Activated CD8-positive, alpha-beta T cell treated with anti-CD3 and anti-CD28 coated beads, Interleukin-2, amount 10 ng/mL, durations not matched to agents 7 days and 5 days (primary cell): ENCODE measurements around the gene AGBL1. TPM values are rescaled to one million over a fixed set of nuclear protein-coding genes. Genes with fewer than 3 reads are reported as not detected.

ENCODE experiments used
- ATAC-seq: fragments of 150-1000 bp; cut with Tn5 transposase; one replicate; pipeline ENCODE4 v1.10.0; 2021; ENCODE audit warnings: moderate library complexity
- CTCF ChIA-PET: fragments of 350-600 bp; sonication (Branson Sonifier 250); formaldehyde crosslinking; loops from one replicate; lab custom pipeline; 2021; ENCODE audit warnings: antibody characterized with exemption; lab: Charles Lee
- POLR2A ChIA-PET: fragments of 350-600 bp; sonication (Branson Sonifier 250); formaldehyde crosslinking; loops from one replicate; lab custom pipeline; 2021; ENCODE audit warnings: antibody characterized with exemption; lab: Charles Lee
- DNase-seq: peaks from one replicate; pipeline ENCODE4 v3.0.0-alpha.2; 2020
- H3K27ac Mint-ChIP-seq: one replicate; pipeline ENCODE4 v1.8.0; 2021; ENCODE audit warnings: mild to moderate bottlenecking, mixed read lengths
- H3K27me3 Mint-ChIP-seq: one replicate; pipeline ENCODE4 v1.8.0; 2021; ENCODE audit warnings: low read depth, mixed read lengths
- H3K36me3 Mint-ChIP-seq: one replicate; pipeline ENCODE4 v1.8.0; 2021; ENCODE audit warnings: low read depth, mixed read lengths
- H3K4me1 Mint-ChIP-seq: one replicate; pipeline ENCODE4 v1.8.0; 2021; ENCODE audit warnings: low read depth, mixed read lengths
- H3K4me3 Mint-ChIP-seq: one replicate; pipeline ENCODE4 v1.8.0; 2021; ENCODE audit warnings: mild to moderate bottlenecking, mixed read lengths
- H3K9me3 Mint-ChIP-seq: one replicate; pipeline ENCODE4 v1.8.0; 2022; ENCODE audit warnings: mixed read lengths; ENCODE audit not compliant: insufficient read depth
- total RNA-seq, 2 experiments: library from RNA; stranded (reverse); gene quantifications; one replicate each; pipeline ENCODE4 v1.2.3, GENCODE V29; 2021

The AGBL1 gene
- total RNA-seq, 2 experiments from 2014 or later = not detected

DNA sequence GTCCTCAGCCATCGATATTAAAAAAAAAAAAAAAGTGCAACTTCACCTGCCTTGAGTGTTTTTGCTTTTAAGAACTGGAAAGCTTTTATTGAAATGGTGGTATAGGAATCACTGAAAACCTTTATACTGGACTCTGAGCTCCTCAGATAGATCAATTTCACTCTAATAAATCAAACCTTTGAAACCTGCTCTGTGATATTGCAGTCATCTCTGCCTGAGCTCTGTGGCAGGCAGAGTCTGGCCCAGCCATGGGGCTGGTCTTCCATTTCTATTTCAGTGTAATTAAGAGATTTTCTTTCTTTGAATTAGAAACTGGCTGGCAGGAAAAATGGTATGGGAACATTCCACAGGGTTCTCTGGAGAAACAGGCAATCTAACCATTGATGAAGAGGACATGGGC is 762.5 kb downstream of the AGBL1 start:
- Mint-ChIP-seq H3K27me3 (no peaks in the 10 kb centered on the region), H3K4me1 (no peaks in the 10 kb centered on the region), H3K36me3 (no peaks in the 10 kb centered on the region), H3K4me3 (no peak overlapping the region), H3K27ac (no peak overlapping the region), H3K9me3 (no peaks in the 10 kb centered on the region)
- ChIA-PET CTCF (no interaction called here), POLR2A (no interaction called here)
- no peak for ATAC-seq
- no peak for DNase-seq

DNA sequence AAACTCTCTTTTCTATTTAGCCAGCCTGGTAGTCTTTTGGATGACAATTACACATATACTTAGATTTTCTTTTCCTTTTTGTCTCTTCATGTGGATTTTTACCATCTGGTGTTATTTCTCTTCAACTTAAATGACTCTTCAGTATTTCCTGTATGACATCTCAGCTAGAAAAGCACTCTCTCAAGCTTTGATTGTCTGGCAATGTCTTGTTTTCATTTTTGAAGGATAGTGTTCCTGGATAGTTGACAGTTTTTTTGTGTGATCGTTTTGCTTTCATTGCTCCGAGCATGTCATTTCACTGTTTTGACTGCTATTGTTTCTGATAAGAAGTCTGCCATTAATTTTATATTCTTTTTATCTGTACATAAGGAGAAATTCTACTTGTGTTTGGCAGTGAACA is 766.4 kb downstream of the AGBL1 start:
- ChIA-PET CTCF (no interaction called here), POLR2A (no interaction called here)
- Mint-ChIP-seq H3K27me3 (no peaks in the 10 kb centered on the region), H3K4me3 (no peak overlapping the region), H3K4me1 (no peaks in the 10 kb centered on the region), H3K36me3 (no peaks in the 10 kb centered on the region), H3K27ac (no peak overlapping the region), H3K9me3 (no peaks in the 10 kb centered on the region)
- ATAC-seq = no peak
- DNase-seq = no peak

DNA sequence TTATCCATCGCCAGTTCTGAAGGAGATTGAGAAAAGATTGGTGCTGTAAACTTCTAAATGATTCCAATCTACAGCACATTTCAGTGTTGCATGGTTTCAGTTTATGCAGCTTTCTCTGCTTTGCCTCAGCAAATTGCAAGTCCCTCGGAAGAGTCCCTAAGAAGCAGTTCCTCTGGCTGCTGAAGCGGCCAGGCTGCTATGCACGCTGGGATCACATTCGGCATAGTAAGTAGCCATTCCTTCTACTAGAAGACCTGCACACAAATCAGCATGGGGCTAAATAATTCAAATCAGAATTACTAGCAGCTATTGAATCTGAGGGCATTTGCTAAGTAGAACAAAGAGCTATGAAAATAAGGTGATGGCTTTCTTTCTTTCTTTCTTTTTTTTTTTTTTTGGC is 769.5 kb downstream of the AGBL1 start:
- POLR2A ChIA-PET = no interaction called here
- Mint-ChIP-seq H3K27ac (no peak overlapping the region), H3K9me3 (no peaks in the 10 kb centered on the region), H3K4me3 (no peak overlapping the region), H3K27me3 (no peaks in the 10 kb centered on the region), H3K36me3 (no peaks in the 10 kb centered on the region), H3K4me1 (no peaks in the 10 kb centered on the region)
- CTCF ChIA-PET = no interaction called here
- DNase-seq (no peak), ATAC-seq (no peak)

DNA sequence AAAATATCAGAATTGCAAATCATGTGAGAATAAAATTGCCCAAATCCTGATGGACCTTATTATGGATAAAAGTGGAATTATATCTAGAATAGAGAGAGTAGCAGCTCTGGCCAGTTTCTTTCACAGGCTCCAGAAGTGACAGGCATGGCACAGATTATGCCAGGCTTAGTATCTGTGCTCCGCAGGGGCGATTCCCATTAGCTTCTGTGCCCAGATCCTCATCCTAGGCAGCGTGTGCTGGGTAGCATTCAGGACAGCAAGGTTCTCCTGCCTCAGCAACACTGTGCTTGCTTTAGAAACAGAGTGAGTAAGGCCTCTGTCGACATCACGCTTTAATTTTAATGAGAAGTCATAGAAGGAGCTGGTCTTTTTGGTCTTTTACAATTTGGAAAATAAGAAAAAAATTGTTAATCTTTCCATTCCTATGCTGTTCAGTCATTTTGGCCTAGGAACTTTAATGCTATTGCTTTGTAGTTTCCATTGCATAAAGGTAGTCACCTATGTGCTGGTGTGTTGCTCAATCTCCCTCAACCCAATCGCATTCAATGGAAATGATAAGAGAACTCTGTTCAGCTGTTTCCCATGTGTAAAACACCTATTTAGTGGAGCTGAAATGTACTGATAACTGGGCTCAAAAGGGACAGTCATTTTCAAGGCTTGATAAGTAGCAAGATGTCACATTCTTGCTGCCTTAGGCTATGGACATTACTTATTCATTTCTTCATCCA is 770.1 kb downstream of the AGBL1 start:
- Mint-ChIP-seq H3K4me1 (no peaks in the 10 kb centered on the region), H3K27ac (no peak overlapping the region), H3K9me3 (no peaks in the 10 kb centered on the region), H3K4me3 (no peak overlapping the region), H3K36me3 (no peaks in the 10 kb centered on the region), H3K27me3 (no peaks in the 10 kb centered on the region)
- ChIA-PET POLR2A (no interaction called here), CTCF (no interaction called here)
- DNase-seq (no peak), ATAC-seq (no peak)

DNA sequence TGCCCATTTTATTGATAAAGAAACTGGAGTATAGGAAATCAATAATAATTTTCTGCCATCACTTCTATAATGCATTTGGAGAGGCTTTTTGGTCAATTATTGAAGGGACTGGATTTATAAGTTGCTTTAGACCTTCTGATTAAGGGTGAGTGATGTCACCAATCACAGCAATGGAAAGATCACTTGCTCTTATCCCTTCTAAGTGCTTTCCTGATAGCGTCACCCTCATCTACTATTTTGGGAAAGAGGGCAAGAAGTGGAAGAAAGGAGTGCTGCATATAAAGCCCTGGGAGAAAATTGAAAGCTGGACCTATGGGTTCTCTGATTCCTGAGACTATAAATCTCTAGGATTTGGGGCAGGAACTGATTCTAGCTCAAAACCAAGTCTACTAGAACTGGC is 771.3 kb downstream of the AGBL1 start:
- Mint-ChIP-seq H3K9me3 (no peaks in the 10 kb centered on the region), H3K4me3 (no peak overlapping the region), H3K27ac (no peak overlapping the region), H3K36me3 (no peaks in the 10 kb centered on the region), H3K27me3 (no peaks in the 10 kb centered on the region), H3K4me1 (no peaks in the 10 kb centered on the region)
- DNase-seq (no peak), ATAC-seq (no peak)
- ChIA-PET CTCF (no interaction called here), POLR2A (no interaction called here)

DNA sequence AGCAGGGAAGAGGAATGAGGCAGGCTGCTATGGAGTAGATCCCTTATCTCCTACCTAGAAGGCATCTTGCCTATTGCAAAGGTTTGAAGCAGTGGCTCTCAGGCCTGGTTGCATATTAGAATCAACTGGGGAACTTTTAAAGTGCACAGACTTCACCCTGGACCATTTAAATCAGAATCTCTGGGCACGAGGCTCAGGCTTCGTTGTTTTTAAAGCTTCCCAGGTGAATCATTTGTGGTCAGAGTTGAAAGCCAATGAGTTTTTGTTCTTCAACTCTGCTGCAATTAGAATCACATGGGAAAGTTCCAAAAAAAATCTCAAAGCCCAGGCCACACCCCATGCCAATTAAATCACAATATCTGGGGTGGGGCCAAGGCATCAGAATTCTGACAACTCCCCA is 773.1 kb downstream of the AGBL1 start:
- no peaks in the 10 kb centered on the region for H3K36me3 Mint-ChIP-seq
- no peaks in the 10 kb centered on the region for H3K27me3 Mint-ChIP-seq
- ChIA-PET CTCF (no interaction called here), POLR2A (no interaction called here)
- DNase-seq (no peak), ATAC-seq (no peak)
- no peaks in the 10 kb centered on the region for H3K4me1 Mint-ChIP-seq
- no peaks in the 10 kb centered on the region for H3K9me3 Mint-ChIP-seq
- H3K4me3 Mint-ChIP-seq = no peak overlapping the region
- H3K27ac Mint-ChIP-seq = no peak overlapping the region

DNA sequence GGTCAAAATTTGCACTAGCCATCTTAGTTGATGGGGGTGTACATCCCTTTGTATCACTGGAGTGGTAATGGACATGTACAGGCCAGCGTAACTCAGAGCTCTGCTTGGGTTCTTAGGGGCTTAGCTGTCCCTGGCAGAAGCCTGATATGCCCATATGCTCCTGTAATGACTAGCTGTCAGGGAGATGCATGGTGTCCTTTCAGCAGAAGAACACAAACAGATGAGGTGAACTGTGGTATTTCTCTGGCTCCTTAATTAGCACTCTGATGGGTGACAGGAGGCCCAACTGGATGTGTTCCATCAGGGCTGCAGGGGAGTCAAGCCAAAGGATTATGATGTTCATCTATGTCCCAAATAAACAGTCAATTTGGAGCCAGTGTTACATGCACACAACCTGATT is 774.5 kb downstream of the AGBL1 start:
- Mint-ChIP-seq H3K27me3 (no peaks in the 10 kb centered on the region), H3K36me3 (no peaks in the 10 kb centered on the region), H3K27ac (no peak overlapping the region), H3K9me3 (no peaks in the 10 kb centered on the region), H3K4me3 (no peak overlapping the region), H3K4me1 (no peaks in the 10 kb centered on the region)
- ChIA-PET POLR2A (no interaction called here), CTCF (no interaction called here)
- ATAC-seq (no peak), DNase-seq (no peak)

DNA sequence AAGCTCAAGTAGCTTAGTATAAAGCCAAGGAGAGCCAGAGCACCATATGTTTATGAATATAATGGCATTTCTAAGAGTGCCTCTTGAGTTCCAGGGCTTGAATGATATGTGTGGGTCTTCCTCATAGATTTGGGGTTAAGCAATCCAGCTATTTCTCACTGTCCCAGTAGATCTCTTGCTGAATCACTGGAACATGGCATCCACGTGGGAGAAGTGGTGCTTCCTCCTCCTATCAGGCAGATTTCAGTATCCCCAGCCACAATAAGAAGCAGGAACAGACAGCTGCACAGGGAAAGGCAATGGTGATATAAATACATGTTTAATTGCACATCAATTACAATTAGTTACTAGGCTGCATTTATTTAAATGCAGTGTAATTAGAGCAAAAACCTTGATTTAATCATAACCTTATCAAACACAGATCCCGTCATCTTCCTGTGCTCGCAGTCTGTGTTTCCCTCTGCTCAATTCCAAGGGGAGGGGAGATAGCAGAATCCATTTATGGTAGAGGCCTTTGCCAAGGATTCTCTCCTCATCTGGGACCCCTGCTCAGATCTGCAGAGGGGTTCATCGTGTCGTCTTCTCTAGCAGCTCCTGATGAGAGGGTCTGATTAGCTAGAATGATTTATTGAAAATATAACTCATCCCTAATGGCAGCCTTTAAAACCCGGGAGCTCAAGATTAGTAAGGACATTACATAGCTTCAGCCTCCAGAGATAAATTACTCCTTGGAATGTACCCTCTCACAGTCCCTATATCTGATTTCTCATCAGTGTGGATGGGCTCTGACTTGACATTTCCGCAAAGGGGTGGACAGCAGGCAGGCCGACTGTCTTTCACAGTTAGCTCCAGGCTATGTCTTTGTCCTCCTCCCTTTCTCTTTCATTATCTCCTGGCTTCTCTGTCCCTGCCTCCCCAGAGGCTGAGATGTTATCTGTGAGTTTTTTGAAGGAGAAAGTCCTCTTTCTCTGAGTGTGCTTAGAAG is 775.9 kb downstream of the AGBL1 start:
- Mint-ChIP-seq H3K27me3 (no peaks in the 10 kb centered on the region), H3K27ac (no peak overlapping the region)
- no peak for ATAC-seq

DNA sequence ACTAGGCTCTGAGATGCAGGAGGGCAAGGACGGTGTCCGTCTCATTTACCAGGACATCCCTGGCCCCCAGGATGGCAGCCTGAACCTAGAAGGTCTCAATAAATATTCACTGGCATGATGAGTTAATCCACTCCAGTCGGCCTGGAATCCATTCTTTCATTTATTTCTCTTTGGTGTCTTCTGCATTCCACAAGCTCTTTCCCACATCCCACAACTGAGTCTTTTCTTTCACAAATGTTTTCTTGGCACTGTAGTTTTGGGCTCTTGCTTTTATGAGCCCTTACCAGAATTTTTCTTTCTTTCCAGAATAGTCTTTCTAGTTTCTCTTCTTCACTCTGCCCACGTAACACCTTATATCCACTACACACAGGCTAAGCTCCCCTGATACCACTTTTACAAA is 778.0 kb downstream of the AGBL1 start:
- ATAC-seq (no peak), DNase-seq (no peak)
- Mint-ChIP-seq H3K36me3 (no peaks in the 10 kb centered on the region), H3K27ac (no peak overlapping the region), H3K4me1 (no peaks in the 10 kb centered on the region), H3K9me3 (no peaks in the 10 kb centered on the region), H3K27me3 (no peaks in the 10 kb centered on the region), H3K4me3 (no peak overlapping the region)
- POLR2A ChIA-PET = no interaction called here
- CTCF ChIA-PET = interaction anchor here (0.5 kb wide), 1 partner anchor 305 kb away, joined by 3 read pairs; no protein-coding TSS in a partner anchor

More for the DNA sequence above, 775.9 kb downstream of the AGBL1 start:
- Mint-ChIP-seq H3K36me3 (no peaks in the 10 kb centered on the region), H3K4me3 (no peak overlapping the region), H3K9me3 (no peaks in the 10 kb centered on the region), H3K4me1 (no peaks in the 10 kb centered on the region)
- ChIA-PET POLR2A (no interaction called here), CTCF (no interaction called here)
- no peak for DNase-seq

DNA sequence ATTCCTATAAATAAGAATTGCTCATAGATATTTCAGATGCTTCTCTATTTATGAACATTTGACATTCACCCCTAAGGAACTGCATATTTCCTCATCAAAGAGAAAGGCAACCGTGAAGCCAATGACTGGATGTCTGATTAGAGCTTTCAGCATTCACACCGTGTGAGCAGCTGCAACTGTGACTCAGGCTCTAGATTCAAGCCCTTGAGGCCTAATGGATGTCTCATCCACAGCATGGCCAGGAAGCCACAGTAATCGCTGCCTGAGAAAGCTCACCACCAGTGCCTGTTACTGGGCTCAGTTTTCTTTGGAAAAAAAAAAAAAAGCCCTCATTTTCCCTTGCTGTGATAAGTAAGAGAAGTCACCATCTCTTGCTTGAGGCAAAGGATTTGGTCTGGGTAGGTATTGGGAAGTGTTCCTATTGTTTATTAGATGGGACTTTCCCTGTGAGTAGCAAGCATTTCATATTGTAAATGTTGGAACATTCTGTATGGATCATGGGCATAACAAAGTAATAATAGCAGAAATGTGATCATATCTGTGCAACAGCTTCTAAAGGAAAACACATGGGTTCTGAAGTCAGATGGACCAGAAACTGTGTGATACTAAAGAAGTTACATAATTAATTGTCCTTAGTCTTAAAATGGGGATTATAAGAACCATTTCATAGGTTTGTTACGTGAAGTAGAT is 783.7 kb downstream of the AGBL1 start:
- Mint-ChIP-seq H3K4me3 (no peak overlapping the region), H3K27me3 (no peaks in the 10 kb centered on the region), H3K27ac (no peak overlapping the region), H3K9me3 (no peaks in the 10 kb centered on the region), H3K36me3 (no peaks in the 10 kb centered on the region), H3K4me1 (no peaks in the 10 kb centered on the region)
- no peak for ATAC-seq
- ChIA-PET CTCF (no interaction called here), POLR2A (no interaction called here)
- no peak for DNase-seq

DNA sequence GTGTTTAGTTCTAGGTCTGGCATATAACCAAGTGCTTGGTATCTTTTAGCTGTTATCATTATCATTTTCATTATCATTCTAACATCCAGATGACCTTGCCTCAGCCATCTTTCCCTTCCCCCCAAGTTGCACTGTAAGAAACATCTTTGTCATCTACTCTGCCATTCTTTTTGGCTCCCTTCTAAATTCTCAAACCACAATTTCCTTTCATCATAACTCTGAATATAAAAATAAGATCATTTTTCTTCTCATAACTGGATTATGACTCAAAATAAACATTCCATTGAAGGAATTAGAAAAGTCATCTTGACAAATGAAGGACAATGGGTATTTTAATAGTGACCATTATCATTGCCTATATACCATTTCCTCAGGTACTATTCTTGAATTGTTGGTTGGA is 786.2 kb downstream of the AGBL1 start:
- no peak for DNase-seq
- Mint-ChIP-seq H3K4me3 (no peak overlapping the region), H3K27me3 (no peaks in the 10 kb centered on the region), H3K36me3 (no peaks in the 10 kb centered on the region), H3K4me1 (no peaks in the 10 kb centered on the region), H3K9me3 (no peaks in the 10 kb centered on the region), H3K27ac (no peak overlapping the region)
- ChIA-PET POLR2A (no interaction called here), CTCF (no interaction called here)
- no peak for ATAC-seq

DNA sequence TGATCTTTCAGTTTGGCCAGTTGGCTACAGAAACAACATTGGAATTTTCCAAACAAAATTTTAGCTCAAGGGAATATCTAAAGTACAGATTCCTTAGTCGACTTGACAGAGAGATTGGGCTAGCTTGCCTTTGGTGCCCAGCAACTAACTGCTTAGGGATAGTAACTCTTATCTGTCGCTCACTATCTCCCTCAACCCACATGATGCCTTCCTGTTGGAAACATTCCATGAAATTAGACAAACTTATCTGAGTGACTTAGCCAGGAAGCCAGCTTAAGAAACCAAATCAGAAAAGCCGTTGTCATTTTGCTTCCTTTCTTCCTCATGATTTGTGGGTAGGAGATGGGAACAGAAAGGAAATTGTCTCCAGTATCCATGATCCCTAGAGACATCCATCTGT is 791.2 kb downstream of the AGBL1 start:
- H3K4me1 Mint-ChIP-seq = no peaks in the 10 kb centered on the region
- no peak for ATAC-seq
- H3K27me3 Mint-ChIP-seq = no peaks in the 10 kb centered on the region
- H3K36me3 Mint-ChIP-seq = no peaks in the 10 kb centered on the region
- H3K27ac Mint-ChIP-seq = no peak overlapping the region
- CTCF ChIA-PET = no interaction called here
- no peaks in the 10 kb centered on the region for H3K9me3 Mint-ChIP-seq
- DNase-seq = no peak
- no peak overlapping the region for H3K4me3 Mint-ChIP-seq
- POLR2A ChIA-PET = no interaction called here
